SIG-M5 treated with dmso at 0.1 percent for 504 hours (cell line): ENCODE measurements around the gene ALOXE3.
A peak's percentile ranks its signal among the peaks of the same experiment; 100 is the strongest.

ENCODE experiments used
- DNase-seq: peaks from one replicate; lab custom pipeline; 2025; ENCODE audit not compliant: unreplicated experiment; lab: John Stamatoyannopoulos, UW

The ALOXE3 gene

DNA sequence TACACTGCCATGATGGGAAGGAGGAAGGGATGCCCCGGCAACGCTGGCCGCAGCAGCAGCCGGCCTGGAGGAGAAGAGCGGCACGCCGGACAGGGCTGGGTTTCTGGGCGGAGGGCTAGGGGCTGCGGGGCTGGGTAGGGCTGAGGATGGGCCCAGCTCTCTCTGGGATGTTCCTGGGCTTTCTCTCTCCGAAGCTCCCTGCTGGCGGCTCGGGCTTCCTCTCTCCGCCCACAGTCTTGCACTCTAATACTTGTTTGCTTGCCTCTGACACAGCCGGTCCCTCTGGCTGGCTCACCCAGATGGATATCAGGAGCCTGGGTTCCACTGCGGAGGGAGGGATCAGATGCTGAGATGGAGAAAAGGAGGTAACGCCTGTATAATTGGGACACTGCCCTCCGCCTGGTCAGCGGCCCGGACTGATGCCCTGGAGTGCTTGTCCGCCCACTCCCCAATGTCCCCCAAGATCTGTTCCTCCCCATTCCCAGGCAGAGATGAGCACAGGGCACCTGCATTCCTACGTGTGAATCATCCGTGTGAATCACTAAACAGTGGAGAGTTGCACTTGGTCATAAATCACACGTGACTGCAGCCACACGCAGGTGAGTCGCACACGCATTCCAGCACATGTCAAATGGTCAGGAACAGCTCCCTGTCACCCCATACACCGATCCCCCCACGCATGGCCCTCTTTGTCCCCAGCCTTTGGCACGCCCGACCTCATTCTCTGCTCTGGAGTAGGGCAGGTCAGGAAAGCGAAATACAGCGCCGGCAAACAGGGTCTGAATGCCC, at the start of gene ALOXE3:
Gene ALOXE3 (minus strand): TSS at position 535 of the 789 bp plus-strand sequence. CDS start 524 bp downstream, at position 11.
- DNase-seq = peak; percentile 56

DNA sequence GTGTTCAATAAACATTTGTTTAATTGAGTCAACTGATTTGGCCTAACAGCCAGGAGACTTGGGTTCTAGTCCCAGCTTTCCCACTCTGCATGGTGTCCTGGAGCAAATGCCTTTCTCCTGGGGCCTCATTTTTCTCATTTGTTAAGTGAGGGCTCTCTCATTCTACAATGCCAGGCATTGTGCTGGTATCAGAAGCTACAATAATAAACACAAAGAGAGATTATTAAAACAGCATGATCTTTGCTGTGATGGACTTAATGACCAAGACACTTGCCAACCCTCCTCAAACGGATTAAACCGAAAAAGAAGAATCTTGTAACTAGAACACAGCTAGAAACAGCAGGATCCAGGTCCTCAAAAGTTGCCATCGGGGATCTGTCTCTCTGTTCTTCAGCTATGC, 49.2 kb upstream of the ALOXE3 start:
- DNase-seq = no peak

DNA sequence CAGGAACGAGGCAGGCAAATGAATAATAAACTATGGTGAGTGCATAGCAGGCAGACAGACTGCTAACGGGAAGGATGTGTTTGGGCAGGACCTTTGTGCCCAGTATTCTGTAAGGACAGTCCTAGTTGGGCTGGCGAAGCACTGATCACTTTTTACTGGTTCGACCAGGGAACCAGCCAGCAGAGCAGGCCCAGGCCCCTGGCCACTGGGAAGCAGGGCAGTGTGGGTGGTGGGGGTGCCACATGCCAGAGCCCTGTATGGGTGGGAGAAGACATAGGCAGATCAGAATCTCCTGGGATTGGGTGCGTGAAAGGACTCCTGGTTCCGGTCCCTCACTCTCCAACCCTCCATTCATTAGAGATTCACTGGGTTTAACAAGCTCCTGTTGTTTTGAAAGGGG, 48.4 kb upstream of the ALOXE3 start:
- no peak for DNase-seq

DNA sequence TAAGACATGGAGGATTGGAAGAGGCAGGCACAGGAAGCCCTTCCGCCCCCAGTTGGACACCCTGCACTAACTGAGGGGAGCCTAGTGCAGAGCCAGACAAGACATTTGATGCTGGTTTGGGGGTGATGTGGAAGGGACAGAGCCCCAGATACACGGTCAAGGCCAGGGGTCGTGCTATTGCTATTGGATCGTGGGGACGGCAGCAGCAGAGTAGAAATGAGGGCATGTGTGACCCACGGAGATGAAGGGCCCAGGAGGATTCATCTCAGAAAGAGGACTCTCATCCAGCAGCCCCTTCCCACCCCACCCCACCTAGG, 46.5 kb upstream of the ALOXE3 start:
- no peak for DNase-seq

DNA sequence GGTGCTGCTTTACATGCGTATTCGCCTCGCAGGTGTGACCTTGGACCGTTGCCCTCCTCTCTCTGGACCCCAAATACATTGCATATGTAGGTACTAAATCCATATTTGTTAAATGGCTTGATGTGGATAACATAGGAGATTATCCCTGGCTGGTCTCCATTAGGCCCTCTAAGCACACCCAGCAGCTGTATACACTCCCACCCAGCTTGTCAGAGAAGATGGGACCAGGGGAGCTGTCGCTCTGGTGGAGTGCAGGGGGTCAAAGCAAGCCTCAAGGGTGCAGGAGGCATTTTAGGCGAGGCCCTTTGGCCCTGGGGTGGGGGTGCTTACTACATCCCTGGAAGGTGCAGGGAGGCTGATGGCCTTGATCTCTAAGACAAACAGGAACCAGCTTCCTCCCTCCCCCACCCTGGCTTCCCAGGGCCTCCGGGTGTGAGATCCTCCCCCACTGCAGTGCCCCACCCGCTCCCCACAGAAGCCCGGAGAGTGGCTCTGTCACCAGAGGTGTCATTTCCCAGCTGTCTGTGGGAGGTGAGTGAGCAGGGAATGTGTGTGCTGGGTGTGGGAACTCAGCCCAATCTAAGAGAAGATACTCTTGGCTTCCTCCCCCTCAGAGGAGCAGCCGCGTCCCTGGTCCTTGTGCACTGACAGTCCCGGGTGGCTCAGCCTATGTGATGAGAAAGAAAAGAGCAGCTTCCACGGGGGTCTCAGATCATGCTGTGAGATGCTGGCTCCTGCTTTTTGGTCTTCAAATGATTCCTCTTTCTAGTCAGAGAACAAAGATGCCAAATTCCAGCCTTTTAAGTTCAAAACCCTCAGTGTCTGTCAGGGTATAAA, 45.9 kb upstream of the ALOXE3 start:
- DNase-seq = peak; percentile 68

DNA sequence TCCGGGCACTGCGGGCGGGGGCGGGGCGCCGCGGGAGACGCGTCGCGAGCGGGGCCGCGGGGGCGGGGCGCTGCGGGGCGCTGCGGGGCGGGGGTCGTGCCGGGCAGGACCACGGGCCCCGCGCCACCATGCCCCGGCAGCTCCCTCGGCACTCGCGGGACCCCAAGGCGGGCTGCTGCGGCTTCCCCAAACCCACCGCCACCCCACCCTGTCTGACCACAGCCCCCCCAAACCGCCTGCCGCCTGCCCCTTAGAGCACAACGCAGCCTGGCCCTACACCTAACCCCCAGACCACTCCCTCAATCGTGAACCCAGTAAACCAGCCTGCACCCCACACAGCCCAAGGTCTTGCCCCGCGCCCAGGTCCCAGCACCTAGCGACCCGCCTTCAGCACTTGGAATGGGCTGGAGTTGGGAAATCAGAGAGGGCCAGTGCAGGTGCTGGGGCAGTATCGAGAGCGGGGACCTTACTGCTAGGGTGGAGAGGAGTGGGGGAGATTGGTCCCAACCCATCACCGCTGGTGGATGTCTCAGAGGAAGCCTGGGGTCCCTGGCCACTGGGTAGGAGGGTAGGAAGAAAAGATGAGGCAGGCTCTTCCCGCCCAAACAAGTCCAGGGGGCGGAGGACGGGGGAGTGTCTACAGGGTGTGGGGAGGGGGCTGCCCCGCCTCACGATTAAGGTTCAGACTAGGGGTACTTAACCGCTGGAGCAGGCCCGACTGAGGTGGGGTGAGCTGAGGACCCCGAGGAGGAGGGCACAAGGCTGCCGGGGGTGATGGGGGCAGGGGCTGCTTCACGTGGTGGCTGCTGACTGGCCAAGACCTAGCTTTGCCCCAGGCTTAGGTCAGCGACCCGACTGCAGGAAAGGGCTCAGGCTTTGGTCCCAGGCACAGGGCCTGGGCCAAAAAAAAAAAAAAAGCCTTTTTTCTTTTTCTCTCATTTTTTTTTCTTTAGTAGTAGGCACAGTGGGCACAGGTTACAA, 45.0 kb upstream of the ALOXE3 start:
- no peak for DNase-seq

DNA sequence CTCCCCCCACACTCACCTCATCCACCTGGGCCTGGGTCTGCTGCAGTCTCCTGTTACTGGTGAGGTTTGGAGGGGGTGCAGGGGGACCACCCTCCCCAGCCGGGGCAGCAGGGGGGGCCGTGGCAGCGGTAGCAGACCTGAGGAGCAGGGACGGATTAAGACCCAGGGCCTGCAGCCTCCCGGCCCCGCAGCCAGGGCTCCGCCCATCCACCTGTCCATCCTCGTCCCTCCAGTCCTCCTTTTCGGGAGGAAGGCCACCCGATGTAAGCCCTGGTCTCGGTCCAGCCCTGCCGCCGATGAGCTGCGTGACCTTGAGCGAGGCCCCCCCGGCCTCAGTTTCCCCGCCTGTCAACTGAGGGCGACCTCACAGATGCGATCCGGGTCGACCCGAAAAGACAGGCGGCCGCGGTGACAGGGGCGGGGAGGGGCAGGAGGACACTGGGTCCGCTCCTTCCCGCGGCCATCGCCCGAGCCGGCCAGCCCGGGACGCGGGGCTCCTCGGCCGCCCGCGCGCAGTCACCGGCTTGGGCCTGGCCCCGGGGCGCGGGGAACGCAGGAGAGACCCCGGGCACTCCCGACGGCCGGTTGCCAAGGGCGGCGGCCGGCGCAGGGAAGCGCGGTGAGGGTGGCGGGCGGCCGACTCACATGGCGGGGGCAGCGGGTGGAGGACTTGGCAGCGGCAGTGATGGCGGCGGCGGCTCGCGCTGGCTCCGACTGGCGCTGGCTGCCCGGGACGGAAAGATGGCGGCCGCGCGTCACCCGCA, 44.1 kb upstream of the ALOXE3 start, which contains the start of gene VAMP2:
Gene VAMP2 (minus strand): TSS at position 716 of the 764 bp plus-strand sequence. CDS start 69 bp downstream, at position 647.
- peak; percentile 27 for DNase-seq

DNA sequence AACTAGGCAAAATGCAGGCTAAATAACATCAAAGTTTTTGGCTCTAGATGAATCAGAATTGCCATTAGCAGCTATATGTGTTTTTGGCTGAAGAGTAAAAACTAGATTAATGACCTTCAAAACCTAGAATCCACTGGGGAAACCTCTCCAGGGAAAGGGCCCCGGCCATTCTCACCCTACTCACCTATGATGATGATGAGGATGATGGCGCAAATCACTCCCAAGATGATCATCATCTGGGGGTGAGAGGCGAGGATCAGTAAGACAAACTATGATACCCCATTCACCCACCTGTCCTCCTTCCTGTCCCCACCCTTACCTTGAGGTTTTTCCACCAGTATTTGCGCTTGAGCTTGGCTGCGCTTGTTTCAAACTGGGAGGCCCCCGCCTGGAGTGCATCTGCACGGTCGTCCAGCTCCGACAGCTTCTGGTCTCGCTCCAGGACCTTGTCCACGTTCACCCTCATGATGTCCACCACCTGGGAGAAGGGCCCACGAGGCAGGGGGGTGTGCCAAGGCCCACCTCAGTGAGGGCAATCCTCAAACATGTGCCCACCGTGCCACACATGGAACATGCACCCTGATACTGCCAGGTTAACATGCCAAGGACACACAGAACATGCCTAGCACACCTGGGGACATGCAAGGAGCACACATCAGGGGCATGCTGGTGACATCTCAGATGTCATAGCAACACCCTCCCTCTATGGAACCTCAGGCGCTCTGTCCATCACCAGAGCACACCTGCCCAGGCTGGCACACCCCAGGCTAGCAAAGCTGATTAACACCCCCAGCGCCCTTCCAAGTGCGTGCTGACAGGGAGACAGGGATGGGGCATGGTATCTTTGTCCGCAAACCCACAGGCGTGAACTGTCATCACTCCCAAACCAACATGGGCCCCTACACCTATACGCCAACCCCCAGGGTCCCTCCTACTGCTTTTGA, 43.2 kb upstream of the ALOXE3 start:
- no peak for DNase-seq

DNA sequence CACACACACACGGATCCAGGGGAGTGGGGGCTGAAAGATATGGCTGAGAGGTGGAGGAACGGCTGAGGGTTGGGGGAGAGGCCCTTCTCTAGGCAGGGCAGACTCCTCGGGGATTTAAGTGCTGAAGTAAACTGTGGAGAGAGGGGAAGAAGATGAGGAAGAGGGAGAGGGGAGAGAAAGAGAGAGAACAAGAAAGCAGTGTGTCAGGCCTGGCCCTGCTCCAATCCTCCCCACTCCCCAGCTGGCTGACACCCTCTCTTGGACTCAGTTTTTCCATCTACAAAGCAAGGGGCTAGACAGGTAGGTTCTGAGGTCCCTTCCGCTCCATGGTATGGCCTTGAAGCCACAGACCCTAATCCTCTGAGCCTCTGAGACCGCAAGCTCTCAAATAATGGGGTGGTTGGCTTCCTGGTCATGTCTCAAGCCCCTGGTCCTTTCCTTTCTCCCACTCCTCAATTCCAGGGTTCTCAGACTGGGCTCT, 42.5 kb upstream of the ALOXE3 start:
- no peak for DNase-seq

DNA sequence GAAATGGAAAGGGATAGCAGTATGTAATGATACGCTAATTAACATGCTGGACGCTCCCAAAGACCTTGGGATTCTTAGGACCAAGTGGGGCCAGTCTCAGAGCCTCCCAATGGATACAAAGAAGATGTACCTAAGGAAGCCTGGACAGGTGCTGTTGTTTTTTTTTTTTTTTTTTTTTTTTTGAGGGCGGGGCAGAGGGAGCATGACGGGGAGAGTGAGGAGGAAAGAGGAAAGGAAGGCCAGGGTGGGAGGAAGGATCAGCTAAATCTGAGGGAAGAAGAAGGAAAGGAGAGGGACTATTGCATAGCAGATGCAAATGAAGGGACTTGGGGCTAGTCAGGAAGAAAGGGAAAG, 41.9 kb upstream of the ALOXE3 start:
- no peak for DNase-seq

DNA sequence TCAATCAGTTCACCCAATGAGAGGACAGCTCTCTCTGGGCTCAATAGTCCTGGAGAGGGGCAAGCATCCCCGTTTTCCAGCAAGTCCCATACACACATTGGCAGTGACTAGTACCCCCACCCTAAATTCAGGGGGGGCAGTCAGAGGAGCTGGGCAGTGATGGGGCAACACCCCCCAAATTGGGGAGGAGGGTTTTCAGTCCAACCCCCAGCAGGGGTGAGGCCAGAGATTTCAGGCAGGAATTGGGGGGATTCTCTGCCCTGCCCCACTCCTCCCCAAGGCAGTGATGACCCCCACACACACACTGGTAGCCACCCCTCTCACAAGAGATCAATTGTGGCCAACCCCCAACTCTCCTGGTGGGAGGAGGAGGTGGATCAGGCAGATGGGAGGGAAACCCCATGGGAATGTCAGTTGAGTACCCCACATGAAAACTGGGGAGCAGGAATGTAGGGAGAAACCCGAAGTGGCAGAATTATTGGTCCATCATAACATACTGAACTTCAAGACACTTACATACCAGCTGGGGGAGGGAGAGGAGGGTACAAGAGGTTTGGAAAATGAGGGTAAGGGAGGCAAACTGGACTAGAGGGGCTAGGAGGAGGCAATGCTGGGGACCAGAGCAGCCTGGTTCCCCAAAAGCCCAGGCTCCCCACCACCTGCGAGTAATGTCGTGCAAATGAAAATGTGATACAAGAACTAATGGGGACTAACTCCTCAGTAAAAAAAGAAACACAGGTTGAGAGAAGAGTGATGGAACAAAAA, 41.3 kb upstream of the ALOXE3 start:
- no peak for DNase-seq

DNA sequence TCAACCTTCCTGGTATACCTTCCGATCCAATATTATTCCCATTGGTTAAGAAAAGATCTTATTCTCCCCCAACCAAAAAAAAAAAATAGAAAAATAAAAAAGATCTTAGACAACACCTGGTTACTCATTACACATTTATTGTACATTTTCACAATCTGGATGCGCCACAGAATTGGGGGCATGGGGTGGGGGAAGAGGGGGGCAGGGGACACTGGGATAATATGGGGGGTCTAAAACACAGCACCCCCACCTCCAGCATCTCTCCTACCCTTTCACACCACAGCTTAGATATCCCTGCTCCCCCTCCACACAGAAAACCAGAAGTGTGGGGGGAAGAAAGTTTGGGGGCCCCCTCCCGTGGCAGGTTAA, 40.7 kb upstream of the ALOXE3 start:
- no peak for DNase-seq

DNA sequence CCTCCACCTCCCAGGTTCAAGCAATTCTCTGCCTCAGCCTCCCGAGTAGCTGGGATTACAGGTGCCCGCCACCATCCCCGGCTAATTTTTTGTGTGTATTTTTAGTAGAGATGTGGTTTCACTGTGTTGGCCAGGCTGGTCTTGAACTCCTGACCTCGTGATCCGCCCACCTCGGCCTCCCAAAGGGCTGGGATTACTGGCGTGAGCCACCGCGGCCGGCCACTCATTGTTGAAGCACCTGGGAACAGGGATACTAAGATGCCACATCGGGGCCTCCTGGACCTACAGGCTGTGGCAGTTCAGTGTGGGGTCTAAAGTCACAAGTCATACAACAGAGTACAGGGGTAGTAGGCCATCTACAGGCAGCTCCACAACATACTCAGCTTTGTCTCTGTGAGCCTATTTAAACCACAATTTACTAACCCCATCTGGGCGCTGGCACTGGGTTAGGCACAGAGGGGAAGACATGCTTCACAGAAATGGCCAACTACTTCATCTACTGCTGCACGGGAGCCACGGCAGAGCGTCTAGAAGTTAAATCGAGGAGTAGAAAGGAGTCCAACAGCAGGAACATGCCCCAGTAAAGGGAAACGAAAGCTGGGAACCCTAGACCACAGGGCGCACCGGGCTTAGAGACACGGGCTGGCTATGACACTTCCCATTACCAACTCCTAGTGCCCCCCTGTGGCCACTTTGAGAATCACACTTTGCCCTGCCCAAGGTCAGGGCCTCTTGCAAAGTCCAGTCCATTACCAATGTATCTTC, 40.1 kb upstream of the ALOXE3 start:
- DNase-seq = peak; percentile 91

DNA sequence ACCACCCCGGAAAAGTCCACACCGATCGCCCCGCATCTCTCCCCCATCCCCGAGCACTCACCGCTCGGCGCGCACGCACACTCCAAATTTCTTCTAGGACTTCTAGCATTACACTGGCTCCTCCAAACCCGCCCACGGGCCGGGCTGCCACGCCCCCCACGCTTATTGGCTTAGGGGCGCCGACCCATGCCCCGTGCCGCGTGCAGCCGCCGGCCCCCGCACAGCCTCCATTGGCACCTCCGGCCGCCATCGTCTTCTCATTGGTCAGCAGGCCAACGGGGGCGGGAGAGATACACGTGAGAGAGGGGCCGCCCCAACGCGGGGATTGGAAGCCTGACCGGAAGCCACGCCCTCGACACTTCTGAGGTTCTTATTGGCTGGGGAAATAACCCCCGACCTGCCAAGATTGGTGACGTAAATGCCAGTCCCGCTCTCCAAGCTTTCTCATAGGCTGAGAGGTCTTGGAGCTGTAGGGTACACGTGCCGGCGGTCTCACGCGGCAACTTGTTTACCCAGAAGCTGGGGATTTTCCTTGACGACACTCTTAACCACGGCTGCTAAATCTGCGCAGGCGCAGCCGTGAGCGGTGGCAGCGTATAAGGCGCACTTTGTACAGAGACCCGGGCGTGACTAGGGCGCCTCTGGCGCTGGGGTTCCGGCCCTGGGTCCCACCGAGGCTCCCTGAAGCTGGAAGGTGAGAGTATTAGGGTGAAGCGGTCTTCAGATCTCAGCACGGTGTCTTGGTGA, 38.1 kb upstream of the ALOXE3 start:
- peak; percentile 99 for DNase-seq

DNA sequence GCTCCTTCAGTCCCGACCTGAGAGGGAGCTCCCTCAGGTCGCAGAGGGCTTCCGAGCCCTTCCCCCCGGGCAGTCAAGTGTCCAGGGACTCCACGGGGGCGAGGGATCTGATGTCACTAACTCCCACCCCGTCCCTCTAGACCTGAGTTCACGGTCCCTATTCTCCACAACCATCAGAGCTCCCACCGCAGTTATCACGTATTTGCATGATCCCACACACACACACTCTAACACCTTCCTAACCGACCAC, 37.6 kb upstream of the ALOXE3 start:
- no peak for DNase-seq

DNA sequence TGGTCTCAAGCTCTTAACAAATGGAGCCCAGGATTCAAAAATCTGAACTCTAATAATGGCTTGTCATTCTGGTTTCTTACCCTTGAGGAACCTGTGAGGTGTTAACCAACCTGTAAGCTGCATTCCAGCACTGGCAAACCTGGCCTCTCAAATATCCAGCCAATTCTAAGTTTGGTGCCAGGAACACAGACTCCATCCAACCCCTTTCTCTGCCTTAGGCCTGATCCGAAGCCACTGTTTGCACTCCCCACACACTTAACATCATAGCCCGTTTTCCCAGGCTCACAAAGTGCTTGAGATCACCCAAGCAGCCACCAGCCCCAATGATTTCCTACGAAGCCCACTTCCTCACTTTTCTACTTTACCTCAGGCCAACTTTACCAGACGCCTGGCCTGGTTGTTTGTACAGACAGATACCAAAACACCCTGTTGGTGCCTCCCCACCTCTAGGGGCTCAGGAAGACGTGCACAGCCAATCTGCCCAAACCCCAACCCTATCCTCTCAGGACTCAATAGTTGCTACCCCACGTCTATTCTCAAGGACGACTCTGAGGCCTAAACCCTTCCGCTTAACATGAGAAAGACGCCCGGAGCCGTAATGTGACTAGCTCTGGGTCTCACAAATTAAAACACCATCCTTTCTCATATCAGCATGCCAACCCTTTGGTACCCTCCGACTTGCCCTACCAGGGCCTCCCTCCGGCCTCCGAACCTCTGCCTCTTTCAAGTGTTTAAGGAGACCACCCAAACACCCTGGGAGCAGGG, 37.1 kb upstream of the ALOXE3 start:
- DNase-seq = no peak
